Endothelial cell of umbilical vein (primary cell): ENCODE measurements around the gene ZMYND11. TPM values are rescaled to one million over a fixed set of nuclear protein-coding genes. Genes with fewer than 3 reads are reported as not detected.

Experiments
- BruUV-seq: library from RNA; stranded (reverse); fragments of 400-500 nt; replicated peaks from 2 replicates; lab custom pipeline; 2021; lab: Mats Ljungman, UMichigan
- CTCF ChIA-PET: fragments of 300-600, 350-600 bp; sonication (Branson Sonifier 250); formaldehyde crosslinking; loops from one replicate; lab custom pipeline; 2021; ENCODE audit warnings: antibody characterized with exemption, inconsistent platforms; lab: Charles Lee
- POLR2A ChIA-PET: fragments of 300-600, 350-600 bp; sonication (Branson Sonifier 250); formaldehyde crosslinking; loops from one replicate; lab custom pipeline; 2021; ENCODE audit warnings: antibody characterized with exemption, inconsistent platforms; lab: Charles Lee
- DNase-seq: peaks from one replicate; pipeline ENCODE4 v3.0.0-alpha.2; 2011; ENCODE audit warnings: low read depth, low spot score
- FAIRE-seq: peaks from 2 replicates; lab custom pipeline; 2011; peaks lifted over from hg19 to GRCh38; lab: Jason Lieb, UNC
- H2AFZ ChIP-seq: 2 replicates; pipeline ENCODE4 v1.6.0; 2012; ENCODE audit warnings: low read depth, low read length, control low read depth, inconsistent platforms
- H3K27ac ChIP-seq: 2 replicates; pipeline ENCODE4 v1.5.1; 2011; ENCODE audit warnings: low read depth, mild to moderate bottlenecking, control low read depth, low read length, moderate library complexity; ENCODE audit not compliant: insufficient read depth
- H3K27me3 ChIP-seq, 2 experiments: 2 replicates each; pipeline versions ENCODE4 v1.6.0 to v1.6.1; 2011; ENCODE audit warnings: low read length in 2 of 2, mixed read lengths in 1 of 2; ENCODE audit not compliant: control insufficient read depth in 2 of 2, insufficient read depth in 2 of 2
- H3K36me3 ChIP-seq, 2 experiments: 2 replicates in 1 of 2; 3 replicates in 1 of 2; pipeline ENCODE4 v1.5.1; 2011; ENCODE audit warnings: low read length in 2 of 2, mild to moderate bottlenecking in 1 of 2, moderate library complexity in 1 of 2; ENCODE audit not compliant: control insufficient read depth in 2 of 2, insufficient read depth in 2 of 2; ENCODE audit errors: extremely low read depth in 1 of 2
- H3K4me1 ChIP-seq: 3 replicates; pipeline ENCODE4 v1.5.1; 2011; ENCODE audit warnings: mild to moderate bottlenecking, low read length; ENCODE audit not compliant: control insufficient read depth, insufficient read depth; ENCODE audit errors: extremely low read depth
- H3K4me2 ChIP-seq: 2 replicates; pipeline ENCODE4 v1.6.1; 2011; ENCODE audit warnings: low read length, control low read depth, mixed read lengths; ENCODE audit not compliant: insufficient read depth
- H3K4me3 ChIP-seq, 3 experiments: fragments of 200-600 bp in 1 of 3; sonication (generic), shearing (Covaris generic) in 1 of 3; replicated peaks in 1 of 3; 2 replicates each; pipeline ENCODE4 v1.5.1; 2011 to 2016; ENCODE audit warnings: control low read depth in 3 of 3, low read length in 3 of 3, mild to moderate bottlenecking in 2 of 3, inconsistent platforms in 1 of 3, low read depth in 1 of 3, moderate library complexity in 1 of 3; ENCODE audit not compliant: insufficient read depth in 1 of 3
- H3K79me2 ChIP-seq: 2 replicates; pipeline ENCODE4 v1.6.0; 2012; ENCODE audit warnings: low read length, inconsistent platforms; ENCODE audit not compliant: control insufficient read depth, insufficient read depth
- H3K9ac ChIP-seq: replicated peaks from 2 replicates; pipeline ENCODE3; 2011; ENCODE audit warnings: low read length, control low read depth; ENCODE audit not compliant: insufficient read depth; ENCODE audit errors: extremely low read depth
- H3K9me1 ChIP-seq: replicated peaks from 3 replicates; pipeline ENCODE4 v1.6.0; 2011; ENCODE audit warnings: mild to moderate bottlenecking, low read length; ENCODE audit not compliant: control insufficient read depth, insufficient read depth; ENCODE audit errors: extremely low read depth
- H3K9me3 ChIP-seq: replicated peaks from 2 replicates; pipeline ENCODE4 v1.5.1; 2012; ENCODE audit warnings: low read length, inconsistent platforms; ENCODE audit not compliant: control insufficient read depth, insufficient read depth
- H4K20me1 ChIP-seq: replicated peaks from 2 replicates; pipeline ENCODE3; 2011; ENCODE audit warnings: mild to moderate bottlenecking, low read length; ENCODE audit not compliant: control insufficient read depth, insufficient read depth; ENCODE audit errors: extremely low read depth
- EZH2 ChIP-seq: IDR thresholded peaks from 2 replicates; pipeline ENCODE4 v1.6.1; 2012; ENCODE audit warnings: borderline replicate concordance, low read depth, mild to moderate bottlenecking, moderate library complexity, low read length, inconsistent platforms; ENCODE audit not compliant: severe bottlenecking
- FOS ChIP-seq: IDR thresholded peaks from 2 replicates; pipeline ENCODE4 v1.6.1; 2011; ENCODE audit warnings: mild to moderate bottlenecking, low read length, moderate library complexity, borderline replicate concordance; ENCODE audit not compliant: insufficient read depth
- GATA2 ChIP-seq: IDR thresholded peaks from 2 replicates; pipeline ENCODE4 v1.7.0; 2011; ENCODE audit warnings: low read depth, mild to moderate bottlenecking, moderate library complexity, mixed read lengths, low read length; ENCODE audit not compliant: insufficient read length, insufficient read depth
- JUN ChIP-seq: IDR thresholded peaks from 2 replicates; pipeline ENCODE4 v1.6.1; 2011; ENCODE audit warnings: borderline replicate concordance, low read depth; ENCODE audit not compliant: insufficient read length, insufficient read depth
- MAX ChIP-seq: IDR thresholded peaks from 2 replicates; pipeline ENCODE4 v1.6.1; 2011; ENCODE audit not compliant: insufficient read depth, insufficient read length
- MYC ChIP-seq: IDR thresholded peaks from one replicate; pipeline ENCODE4 v1.6.1; 2011; ENCODE audit warnings: mild to moderate bottlenecking, low read depth, low read length
- POLR2A ChIP-seq: IDR thresholded peaks from 2 replicates; pipeline ENCODE4 v1.6.1; 2012; ENCODE audit warnings: low read depth, mild to moderate bottlenecking, control low read depth, low read length
- POLR2AphosphoS5 ChIP-seq: IDR thresholded peaks from 2 replicates; pipeline ENCODE4 v1.6.1; 2012; ENCODE audit warnings: low read depth, mild to moderate bottlenecking, control low read depth, low read length, moderate library complexity; ENCODE audit not compliant: insufficient read depth
- dilution Hi-C: fragments of 300-500 bp; cut with MboI; formaldehyde crosslinking; loops from one replicate; pipeline ENCODE4 v1.15.0; 2019; ENCODE audit warnings: low sequenced_read_pairs; ENCODE audit not compliant: extremely low pct_ligation_motif_present
- intact Hi-C: fragments of 100-400 bp; cut with micrococcal nuclease; formaldehyde crosslinking; loops from one replicate; pipeline ENCODE4 v1.10.0; 2022
- polyA plus RNA-seq, 4 experiments: library from polyadenylated mRNA; depleted of rRNA in 3 of 4; stranded (reverse) in 3 of 4; unstranded in 1 of 4; fragments of >200 nt; gene quantifications; 2 replicates each; pipeline versions ENCODE4 v1.2.1 to v1.2.3, GENCODE V29; 2011 to 2012; ENCODE audit warnings: missing spikeins in 1 of 4
- total RNA-seq: library from RNA; stranded (reverse); gene quantifications from 2 replicates; pipeline ENCODE4 v1.2.3, GENCODE V29; 2021
- TF ChIP-seq, protein P1 (sequence below), 2 donors: IDR thresholded peaks; 1 replicate in 1 of 2; 2 replicates in 1 of 2; pipeline ENCODE4 v1.5.1; 2011; ENCODE audit warnings: low read length in 2 of 2, mild to moderate bottlenecking in 2 of 2, moderate library complexity in 2 of 2, control low read depth in 1 of 2, inconsistent platforms in 1 of 2, low read depth in 1 of 2; ENCODE audit not compliant: insufficient read depth in 1 of 2; ENCODE audit errors: extremely low read depth in 1 of 2

The ZMYND11 gene
- total and polyA plus RNA-seq, 2 donors (not counting 3 experiments of a cell fraction or from before 2014, with no cell fraction given), result 17.0 to 56.0 TPM

DNA sequence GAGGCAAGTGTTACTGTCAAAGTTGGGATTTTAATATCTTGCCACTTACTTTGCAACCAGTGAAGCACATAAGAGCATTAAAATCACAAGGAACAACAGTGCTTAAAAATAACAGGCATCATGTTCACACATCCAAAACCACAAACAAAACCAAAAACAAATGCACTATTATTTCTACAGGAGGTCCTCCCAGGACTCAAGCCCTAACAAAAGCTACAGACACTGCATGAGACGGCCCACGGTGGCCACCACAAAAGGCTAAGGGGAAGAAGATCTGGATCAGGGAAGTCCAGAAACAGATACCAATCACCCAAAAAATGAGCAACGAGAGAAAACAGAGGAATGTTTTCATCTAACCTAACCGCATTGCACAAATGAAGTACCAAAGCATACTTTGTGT lies 158.4 kb downstream of the ZMYND11 start:
- H3K9ac ChIP-seq, result no peak overlapping the region
- TF ChIP-seq POLR2AphosphoS5 (no peak), EZH2 (no peak), MYC (no peak)
- no peaks in the 10 kb centered on the region for H3K36me3 ChIP-seq
- H3K4me3 ChIP-seq, result no peak overlapping the region
- FAIRE-seq (no peak), DNase-seq (no peak)
- ChIA-PET CTCF (interaction anchor here (1.0 kb wide), 1 partner anchor 30 kb away, joined by 3 read pairs; no protein-coding TSS in a partner anchor), POLR2A (no interaction called here)
- no TSS peak for BruUV-seq
- peaks cover 11% of the 10 kb centered on the region for H3K4me1 ChIP-seq
- H3K79me2 ChIP-seq, result no peaks in the 10 kb centered on the region
- no peak overlapping the region for H3K4me2 ChIP-seq
- H2AFZ ChIP-seq, result no peak overlapping the region
- no peaks in the 10 kb centered on the region for H3K27me3 ChIP-seq
- dilution Hi-C loops, result no loop called here
- no peaks in the 10 kb centered on the region for H3K9me3 ChIP-seq
- H3K27ac ChIP-seq, result no peak overlapping the region
- intact Hi-C loops, result no loop called here
- no peaks in the 10 kb centered on the region for H3K9me1 ChIP-seq
- H4K20me1 ChIP-seq, result no peaks in the 10 kb centered on the region

DNA sequence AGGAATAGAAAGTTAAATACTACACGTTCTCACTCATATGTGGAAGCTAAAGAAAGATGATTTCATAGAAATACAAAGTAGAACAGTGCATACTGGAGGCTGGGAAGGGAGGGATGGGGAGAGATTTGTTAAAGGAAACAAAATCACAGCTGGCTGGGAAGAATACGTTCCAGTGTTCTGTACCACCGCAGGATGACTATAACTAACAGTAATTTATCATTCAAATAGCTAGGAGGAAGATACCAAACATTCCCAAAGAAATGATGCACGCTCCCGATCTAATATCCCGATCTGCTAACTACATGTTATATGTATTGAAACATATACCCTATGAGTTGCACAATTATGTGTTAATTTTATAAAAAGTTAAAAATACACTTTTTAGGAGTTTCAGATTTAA lies 162.3 kb downstream of the ZMYND11 start:
- H3K9me1 ChIP-seq, result no peaks in the 10 kb centered on the region
- no peaks in the 10 kb centered on the region for H3K79me2 ChIP-seq
- peak overlapping the region; percentile 67 for H2AFZ ChIP-seq
- DNase-seq (no peak), FAIRE-seq (no peak)
- TF ChIP-seq POLR2AphosphoS5 (no peak), GATA2 (no peak), MAX (no peak), JUN (no peak), MYC (no peak), EZH2 (no peak), FOS (no peak), POLR2A (no peak)
- TF ChIP-seq, protein P1, sequence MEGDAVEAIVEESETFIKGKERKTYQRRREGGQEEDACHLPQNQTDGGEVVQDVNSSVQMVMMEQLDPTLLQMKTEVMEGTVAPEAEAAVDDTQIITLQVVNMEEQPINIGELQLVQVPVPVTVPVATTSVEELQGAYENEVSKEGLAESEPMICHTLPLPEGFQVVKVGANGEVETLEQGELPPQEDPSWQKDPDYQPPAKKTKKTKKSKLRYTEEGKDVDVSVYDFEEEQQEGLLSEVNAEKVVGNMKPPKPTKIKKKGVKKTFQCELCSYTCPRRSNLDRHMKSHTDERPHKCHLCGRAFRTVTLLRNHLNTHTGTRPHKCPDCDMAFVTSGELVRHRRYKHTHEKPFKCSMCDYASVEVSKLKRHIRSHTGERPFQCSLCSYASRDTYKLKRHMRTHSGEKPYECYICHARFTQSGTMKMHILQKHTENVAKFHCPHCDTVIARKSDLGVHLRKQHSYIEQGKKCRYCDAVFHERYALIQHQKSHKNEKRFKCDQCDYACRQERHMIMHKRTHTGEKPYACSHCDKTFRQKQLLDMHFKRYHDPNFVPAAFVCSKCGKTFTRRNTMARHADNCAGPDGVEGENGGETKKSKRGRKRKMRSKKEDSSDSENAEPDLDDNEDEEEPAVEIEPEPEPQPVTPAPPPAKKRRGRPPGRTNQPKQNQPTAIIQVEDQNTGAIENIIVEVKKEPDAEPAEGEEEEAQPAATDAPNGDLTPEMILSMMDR (IDR thresholded peaks at IDR 0.05; ENCODE audit: extremely low read depth in 1 of 2, insufficient read depth in 1 of 2, low read depth in 1 of 2, low read length in 2 of 2), result no peak
- H3K9me3 ChIP-seq, result no peaks in the 10 kb centered on the region
- no peaks in the 10 kb centered on the region for H3K27me3 ChIP-seq
- no peak overlapping the region for H3K4me3 ChIP-seq
- H3K36me3 ChIP-seq, result no peaks in the 10 kb centered on the region
- H4K20me1 ChIP-seq, result no peaks in the 10 kb centered on the region
- H3K4me2 ChIP-seq, result peak overlapping the region; percentile 46
- peaks cover 11% of the 10 kb centered on the region for H3K4me1 ChIP-seq
- BruUV-seq, result no TSS peak
- CTCF ChIA-PET, result interaction anchor here (1.2 kb wide), 2 partner anchors 16 to 26 kb away, joined by 3 read pairs; no protein-coding TSS in a partner anchor
- intact Hi-C loops, result loop anchor here (1.0 kb wide), 1 partner anchor 27 kb away; no protein-coding TSS in a partner anchor
- POLR2A ChIA-PET, result no interaction called here
- peak overlapping the region; percentile 43 for H3K9ac ChIP-seq
- dilution Hi-C loops, result no loop called here
- H3K27ac ChIP-seq, result peak overlapping the region; percentile 77
